Duodenal mucosa (tissue), 2 donors: ENCODE results near the gene STAT3.
A peak's percentile ranks its signal among the peaks of the same experiment; 100 is the strongest.

Source experiments
- H3K27ac ChIP-seq: one replicate; pipeline ENCODE4 v1.7.0; 2013; ENCODE audit warnings: low read depth, low read length
- H3K27me3 ChIP-seq, 2 donors: one replicate each; pipeline ENCODE4 v1.7.0; 2013; ENCODE audit warnings: low read length in 2 of 2, control low read depth in 1 of 2; ENCODE audit not compliant: insufficient read depth in 2 of 2, control insufficient read depth in 1 of 2
- H3K36me3 ChIP-seq, 2 donors: one replicate each; pipeline ENCODE4 v1.7.0; 2013; ENCODE audit warnings: low read length in 2 of 2, control low read depth in 1 of 2; ENCODE audit not compliant: insufficient read depth in 2 of 2, control insufficient read depth in 1 of 2
- H3K4me1 ChIP-seq, 2 donors: one replicate each; pipeline ENCODE4 v1.7.0; 2013; ENCODE audit warnings: low read length in 2 of 2, control low read depth in 1 of 2; ENCODE audit not compliant: insufficient read depth in 2 of 2, control insufficient read depth in 1 of 2
- H3K4me3 ChIP-seq, 2 donors: one replicate each; pipeline ENCODE4 v1.7.0; 2013; ENCODE audit warnings: low read length in 2 of 2, low read depth in 1 of 2
- H3K9ac ChIP-seq, 2 donors: one replicate each; pipeline ENCODE4 v1.7.0; 2013; ENCODE audit warnings: low read length in 2 of 2, low read depth in 1 of 2
- H3K9me3 ChIP-seq, 2 donors: one replicate each; pipeline ENCODE4 v1.7.0; 2013; ENCODE audit warnings: low read length in 2 of 2, control low read depth in 1 of 2; ENCODE audit not compliant: control insufficient read depth in 1 of 2

The STAT3 gene

GRCh38 chr17:42289611-42290181 is 98.5 kb downstream of the STAT3 start:
- Histone ChIP-seq H3K27me3 (no peaks in the 10 kb centered on the region), H3K9me3 (no peaks in the 10 kb centered on the region), H3K36me3 (peaks cover 5 to 13% of the 10 kb centered on the region in 2 donors), H3K9ac (peak overlapping the region in 1 of 2 donors; percentile 57), H3K4me3 (peak overlapping the region; percentile 72 to 73), H3K27ac (peak overlapping the region; percentile 61), H3K4me1 (peaks cover 31 to 32% of the 10 kb centered on the region in 2 donors)

- peak overlapping the region; percentile 75 for H3K27ac ChIP-seq
- H3K27me3 ChIP-seq: no peaks in the 10 kb centered on the region
- peak overlapping the region; percentile 57 to 59 for H3K9ac ChIP-seq
- H3K9me3 ChIP-seq: no peaks in the 10 kb centered on the region
- H3K36me3 ChIP-seq: peaks cover 5 to 11% of the 10 kb centered on the region in 2 donors
- peaks cover 31 to 32% of the 10 kb centered on the region in 2 donors for H3K4me1 ChIP-seq
- H3K4me3 ChIP-seq: peak overlapping the region; percentile 72 to 73
Observed at GRCh38 chr17:42288803-42289610, 99.2 kb downstream of the STAT3 start.

GRCh38 chr17:42287977-42288802 is 100.1 kb downstream of the STAT3 start, which contains the start of gene STAT5A:
Gene STAT5A, plus strand, starts transcription at chr17:42288498. Its CDS starts 914 bp downstream, at chr17:42289412.
- Histone ChIP-seq H3K4me1 (peaks cover 31 to 32% of the 10 kb centered on the region in 2 donors), H3K27me3 (no peaks in the 10 kb centered on the region), H3K27ac (peak within 1 kb of the TSS; percentile 75), H3K36me3 (peaks cover 5 to 9% of the 10 kb centered on the region in 2 donors), H3K9me3 (no peaks in the 10 kb centered on the region), H3K9ac (peak within 1 kb of the TSS; percentile 57 to 79), H3K4me3 (peak within 1 kb of the TSS; percentile 72 to 73)

GRCh38 chr17:42287305-42287976 is 100.8 kb downstream of the STAT3 start:
- H3K9ac ChIP-seq: peak overlapping the region; percentile 57 to 79
- no peaks in the 10 kb centered on the region for H3K27me3 ChIP-seq
- H3K4me1 ChIP-seq: peaks cover 31 to 32% of the 10 kb centered on the region in 2 donors

GRCh38 chr17:42286411-42287221 is 101.6 kb downstream of the STAT3 start:
- peaks cover 31 to 32% of the 10 kb centered on the region in 2 donors for H3K4me1 ChIP-seq
- no peak overlapping the region for H3K9ac ChIP-seq
- no peak overlapping the region for H3K27ac ChIP-seq
- H3K4me3 ChIP-seq: peak overlapping the region; percentile 4 to 72
- H3K9me3 ChIP-seq: no peaks in the 10 kb centered on the region
- H3K36me3 ChIP-seq: peaks cover under 1 to 4% of the 10 kb centered on the region in 2 donors
- no peaks in the 10 kb centered on the region for H3K27me3 ChIP-seq

More at GRCh38 chr17:42287305-42287976, 100.8 kb downstream of the STAT3 start:
- peaks cover 5 to 9% of the 10 kb centered on the region in 2 donors for H3K36me3 ChIP-seq
- peak overlapping the region; percentile 72 to 73 for H3K4me3 ChIP-seq
- no peaks in the 10 kb centered on the region for H3K9me3 ChIP-seq
- peak overlapping the region; percentile 46 for H3K27ac ChIP-seq

GRCh38 chr17:42285346-42286050 is 102.7 kb downstream of the STAT3 start:
- Histone ChIP-seq H3K36me3 (no peaks in the 10 kb centered on the region), H3K27ac (no peak overlapping the region), H3K4me1 (peaks cover 31 to 32% of the 10 kb centered on the region in 2 donors), H3K4me3 (no peak overlapping the region), H3K9me3 (no peaks in the 10 kb centered on the region), H3K27me3 (no peaks in the 10 kb centered on the region), H3K9ac (no peak overlapping the region)

DNA sequence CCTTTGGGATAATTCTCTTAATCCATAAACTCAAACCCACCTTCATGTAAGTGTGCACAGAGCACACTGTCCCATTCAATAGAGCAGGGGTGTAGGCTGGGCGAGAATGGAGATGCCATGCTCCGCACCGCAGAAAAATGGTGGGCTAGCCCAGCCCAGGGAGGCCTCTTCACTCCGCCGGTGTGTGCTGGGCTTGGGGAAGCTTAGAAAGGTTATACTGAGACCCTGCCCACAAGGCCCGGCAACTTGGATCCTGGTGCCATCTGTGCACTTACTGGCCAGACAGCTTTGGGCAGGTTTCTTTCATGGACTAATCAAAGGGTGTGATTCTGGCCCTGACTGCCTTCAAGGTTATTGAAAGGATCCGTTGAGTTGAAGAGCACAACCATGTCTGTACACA is 103.7 kb downstream of the STAT3 start:
- H3K36me3 ChIP-seq: no peaks in the 10 kb centered on the region
- no peak overlapping the region for H3K27ac ChIP-seq
- no peaks in the 10 kb centered on the region for H3K27me3 ChIP-seq
- H3K4me3 ChIP-seq: no peak overlapping the region
- H3K9me3 ChIP-seq: no peaks in the 10 kb centered on the region
- H3K9ac ChIP-seq: no peak overlapping the region
- peaks cover 28 to 30% of the 10 kb centered on the region in 2 donors for H3K4me1 ChIP-seq

GRCh38 chr17:42284024-42284369 is 104.2 kb downstream of the STAT3 start:
- H3K27ac ChIP-seq: no peak overlapping the region
- no peaks in the 10 kb centered on the region for H3K36me3 ChIP-seq
- H3K27me3 ChIP-seq: no peaks in the 10 kb centered on the region
- H3K9me3 ChIP-seq: no peaks in the 10 kb centered on the region
- H3K4me3 ChIP-seq: no peak overlapping the region
- H3K9ac ChIP-seq: no peak overlapping the region
- H3K4me1 ChIP-seq: peaks cover 22 to 24% of the 10 kb centered on the region in 2 donors
